Pons (tissue), 1 donor: ENCODE results near the gene MOV10.

Experiments
- DNase-seq: peaks from one replicate; pipeline ENCODE4 v3.0.0-alpha.2; 2016; ENCODE audit warnings: low spot score

Gene MOV10

GRCh38 chr1:112673592-112674439, 643 bp upstream of the MOV10 start:
- peak; percentile 60 for DNase-seq

- peak; percentile 14 for DNase-seq
Measured at GRCh38 chr1:112674986-112675727, 698 bp downstream of the MOV10 start.

- peak; percentile 14 for DNase-seq
Measured at GRCh38 chr1:112675728-112676381, 1.4 kb downstream of the MOV10 start.

GRCh38 chr1:112676543-112676942, 2.1 kb downstream of the MOV10 start:
- no peak for DNase-seq

GRCh38 chr1:112677501-112677900, 3.0 kb downstream of the MOV10 start:
- DNase-seq: no peak

DNA sequence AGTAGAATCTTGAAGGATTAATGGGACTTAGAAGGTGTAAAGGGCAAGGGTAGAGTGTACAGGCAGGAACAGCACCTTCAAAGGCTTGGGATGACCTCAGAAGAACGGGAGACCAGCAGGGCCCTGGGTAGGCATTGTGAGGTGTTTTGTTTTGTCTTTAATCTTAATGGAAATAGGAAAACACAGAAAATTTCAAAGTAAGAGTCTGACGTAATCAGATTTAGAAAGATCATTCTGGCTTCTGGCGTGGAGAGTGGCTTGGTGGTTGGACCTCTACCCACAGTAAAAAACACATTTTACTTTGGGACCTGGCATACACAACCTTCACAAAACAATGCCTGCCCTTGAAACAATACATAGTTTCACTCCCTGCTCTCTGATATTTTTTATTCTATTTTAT, 4.1 kb downstream of the MOV10 start:
- DNase-seq: no peak

- no peak for DNase-seq
Measured at GRCh38 chr1:112685913-112686312, 11.5 kb downstream of the MOV10 start.

GRCh38 chr1:112686417-112686816, 12.0 kb downstream of the MOV10 start:
- no peak for DNase-seq

DNA sequence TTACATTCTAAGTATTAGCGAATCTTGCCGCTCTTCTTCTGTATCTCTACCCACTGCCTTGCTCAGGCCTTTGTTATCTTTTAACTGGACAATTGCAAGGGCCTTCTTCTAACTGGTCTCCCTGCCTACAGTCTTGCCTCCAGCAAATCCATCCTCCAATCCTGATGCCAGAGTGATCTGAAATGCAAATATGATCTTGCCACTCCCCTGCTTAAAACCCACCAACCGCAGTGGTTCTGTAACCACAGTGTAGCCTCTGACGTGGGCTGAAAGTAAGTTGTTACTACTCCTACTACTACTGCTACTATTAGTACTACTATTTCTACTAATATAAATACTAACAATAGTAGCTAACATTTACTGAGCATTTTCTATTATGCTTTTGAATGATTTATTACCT, 12.4 kb downstream of the MOV10 start:
- no peak for DNase-seq

DNA sequence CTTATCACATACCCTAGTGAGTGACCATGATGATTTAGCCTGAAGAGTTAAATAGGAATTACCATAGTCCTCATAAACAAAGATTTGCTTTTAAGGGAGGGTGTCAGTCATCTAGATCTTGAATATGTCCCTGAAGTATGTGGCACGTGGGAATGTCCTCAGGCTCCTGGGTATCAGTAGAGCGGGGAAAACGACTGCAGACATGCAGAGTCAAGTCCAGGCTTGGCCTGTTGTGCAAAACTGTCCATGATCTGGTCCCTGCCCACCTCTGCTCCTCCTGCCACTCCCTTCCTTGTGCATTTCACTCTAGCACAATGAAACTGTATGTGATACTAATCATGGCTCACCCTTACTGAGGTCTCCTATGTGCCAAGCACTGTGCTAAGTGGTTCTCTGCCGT, 12.9 kb downstream of the MOV10 start:
- no peak for DNase-seq

- no peak for DNase-seq
Measured at GRCh38 chr1:112687785-112688496, 13.5 kb downstream of the MOV10 start.

DNA sequence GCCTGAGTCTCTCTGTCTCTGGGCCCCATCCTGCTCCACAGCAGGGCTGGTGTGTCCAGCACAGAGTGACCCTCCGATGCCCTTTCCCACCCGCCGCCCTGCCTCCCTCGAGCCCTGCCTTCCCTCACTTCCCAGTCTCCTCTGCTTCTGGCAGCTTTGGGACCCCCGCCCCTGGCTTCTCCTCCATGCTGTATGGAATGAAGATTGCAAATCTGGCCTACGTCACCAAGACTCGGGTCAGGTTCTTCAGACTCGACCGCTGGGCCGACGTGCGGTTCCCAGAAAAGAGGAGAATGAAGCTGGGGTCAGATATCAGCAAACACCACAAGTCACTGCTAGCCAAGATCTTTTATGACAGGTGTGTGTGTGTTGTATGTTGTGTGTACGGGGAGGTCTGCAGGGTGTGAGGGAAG, 14.3 kb downstream of the MOV10 start:
- DNase-seq: no peak

DNA sequence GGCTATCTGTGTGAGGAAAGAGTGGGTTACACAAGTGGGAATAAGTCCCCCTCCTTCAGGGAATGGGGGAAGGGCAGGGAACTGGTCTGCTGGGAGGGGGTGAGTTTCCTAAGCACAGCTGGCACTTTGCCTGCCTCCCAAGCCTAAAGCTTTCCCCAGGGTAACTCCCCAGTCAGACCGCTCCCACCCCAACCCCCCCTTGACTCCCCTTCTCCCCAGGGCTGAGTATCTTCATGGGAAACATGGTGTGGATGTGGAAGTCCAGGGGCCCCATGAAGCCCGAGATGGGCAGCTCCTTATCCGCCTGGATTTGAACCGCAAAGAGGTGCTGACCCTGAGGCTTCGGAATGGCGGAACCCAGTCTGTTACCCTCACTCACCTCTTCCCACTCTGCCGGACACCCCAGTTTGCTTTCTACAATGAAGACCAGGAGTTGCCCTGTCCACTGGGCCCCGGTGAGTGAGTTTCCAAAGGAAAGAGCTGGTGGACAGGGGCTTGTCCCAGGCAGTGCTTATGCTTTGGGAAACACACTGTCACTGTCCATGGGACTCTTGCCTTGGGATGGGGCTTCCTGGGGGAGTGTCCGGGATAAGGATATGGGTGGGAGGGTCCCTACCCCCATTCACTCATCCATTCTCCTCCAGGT, 14.9 kb downstream of the MOV10 start:
- DNase-seq: no peak

DNA sequence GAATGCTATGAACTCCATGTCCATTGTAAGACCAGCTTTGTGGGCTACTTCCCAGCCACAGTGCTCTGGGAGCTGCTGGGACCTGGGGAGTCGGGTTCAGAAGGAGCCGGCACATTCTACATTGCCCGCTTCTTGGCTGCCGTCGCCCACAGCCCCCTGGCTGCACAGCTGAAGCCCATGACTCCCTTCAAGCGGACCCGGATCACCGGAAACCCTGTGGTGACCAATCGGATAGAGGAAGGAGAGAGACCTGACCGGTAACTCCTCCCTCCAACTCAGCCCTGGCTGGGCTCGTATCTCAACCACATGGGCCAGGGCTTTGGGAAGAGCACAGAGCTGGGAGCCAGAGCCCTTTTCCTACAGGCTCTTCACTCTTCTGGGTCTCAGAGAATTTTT, 15.4 kb downstream of the MOV10 start:
- DNase-seq: no peak

- no peak for DNase-seq
Measured at GRCh38 chr1:112692681-112693080, 18.2 kb downstream of the MOV10 start.

DNA sequence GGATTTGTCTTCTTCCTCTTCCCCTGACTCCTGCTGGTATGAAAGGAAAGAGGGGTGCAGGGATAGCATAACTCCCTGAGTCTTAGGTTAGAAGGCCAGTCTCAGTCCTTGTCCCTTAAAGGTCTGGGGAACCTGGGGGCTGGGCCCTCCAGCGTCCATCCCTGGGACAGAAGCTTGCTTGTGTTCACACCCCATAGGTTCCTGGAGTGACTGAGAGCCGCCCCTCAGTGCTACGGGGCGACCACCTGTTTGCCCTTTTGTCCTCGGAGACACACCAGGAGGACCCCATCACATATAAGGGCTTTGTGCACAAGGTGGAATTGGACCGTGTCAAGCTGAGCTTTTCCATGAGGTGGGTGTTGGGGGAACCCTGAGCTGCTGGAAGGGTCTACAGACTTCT, 19.4 kb downstream of the MOV10 start:
- no peak for DNase-seq

- DNase-seq: no peak
Measured at GRCh38 chr1:112694363-112694929, 20.0 kb downstream of the MOV10 start.

- DNase-seq: no peak
Measured at GRCh38 chr1:112695276-112695675, 20.8 kb downstream of the MOV10 start.

DNA sequence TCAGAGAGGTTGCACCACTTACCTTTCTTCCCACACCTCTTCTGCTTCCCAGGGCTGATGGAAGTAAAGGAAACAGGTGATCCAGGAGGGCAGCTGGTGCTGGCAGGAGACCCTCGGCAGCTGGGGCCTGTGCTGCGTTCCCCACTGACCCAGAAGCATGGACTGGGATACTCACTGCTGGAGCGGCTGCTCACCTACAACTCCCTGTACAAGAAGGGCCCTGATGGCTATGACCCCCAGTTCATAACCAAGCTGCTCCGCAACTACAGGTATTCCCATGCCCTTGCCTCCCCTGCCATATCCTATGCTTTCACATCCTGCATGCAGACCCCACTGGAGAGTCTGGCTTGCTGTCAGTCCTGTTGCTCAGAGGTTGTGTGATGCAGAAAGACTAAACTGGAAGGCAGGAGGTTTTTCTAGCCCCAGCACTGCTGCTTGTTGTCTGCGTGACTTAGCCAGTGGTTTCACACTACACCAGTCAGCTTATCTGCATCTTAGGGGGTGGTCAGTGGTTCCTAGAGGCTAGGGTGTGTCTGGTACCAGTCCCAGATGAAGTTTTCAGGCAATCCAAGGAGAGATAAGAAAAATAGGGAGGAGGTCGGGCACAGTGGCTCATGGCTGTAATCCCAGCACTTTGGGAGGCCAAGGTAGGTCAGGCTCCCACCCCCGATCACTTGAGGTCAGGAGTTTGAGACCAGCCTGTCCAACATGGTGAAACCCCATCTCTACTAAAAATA, 22.3 kb downstream of the MOV10 start:
- DNase-seq: no peak

DNA sequence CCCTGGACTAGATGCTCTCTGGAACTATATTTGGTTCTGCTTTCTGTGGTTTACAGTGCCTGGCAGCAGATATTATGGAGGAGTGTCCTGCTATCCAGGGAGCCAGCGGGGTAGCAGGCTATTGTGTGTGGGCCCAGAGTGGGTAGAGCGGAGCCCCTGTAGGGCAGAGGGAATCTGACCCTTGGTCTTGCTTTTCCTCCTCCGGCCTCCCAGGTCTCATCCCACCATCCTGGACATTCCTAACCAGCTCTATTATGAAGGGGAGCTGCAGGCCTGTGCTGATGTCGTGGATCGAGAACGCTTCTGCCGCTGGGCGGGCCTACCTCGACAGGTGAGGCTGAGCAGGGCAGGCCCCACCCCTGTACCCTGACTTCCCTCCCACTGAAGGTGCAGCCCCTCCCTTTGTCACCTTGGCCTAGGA, 23.3 kb downstream of the MOV10 start:
- DNase-seq: no peak
